ENCODE measurements around the gene GALNT2.

The GALNT2 gene

GRCh38 chr1:230149751-230150584, 82.9 kb downstream of the GALNT2 start:
- DNase-seq, result peak; percentile 81

GRCh38 chr1:230150615-230151014, 83.6 kb downstream of the GALNT2 start:
- no peak for DNase-seq

- no peak for DNase-seq
Observed at GRCh38 chr1:230151924-230152468, 85.0 kb downstream of the GALNT2 start.

GRCh38 chr1:230152999-230153398, 86.0 kb downstream of the GALNT2 start:
- DNase-seq, result peak; percentile 70

- peak; percentile 80 for DNase-seq
Observed at GRCh38 chr1:230153641-230154296, 86.7 kb downstream of the GALNT2 start.

GRCh38 chr1:230155021-230155420, 88.0 kb downstream of the GALNT2 start:
- no peak for DNase-seq

GRCh38 chr1:230156068-230156467, 89.0 kb downstream of the GALNT2 start:
- no peak for DNase-seq

- DNase-seq, result no peak
Observed at GRCh38 chr1:230156536-230156935, 89.5 kb downstream of the GALNT2 start.

- peak; percentile 77 for DNase-seq
Observed at GRCh38 chr1:230157420-230158390, 90.7 kb downstream of the GALNT2 start.

GRCh38 chr1:230158415-230159291, 91.6 kb downstream of the GALNT2 start:
- DNase-seq, result no peak

- no peak for DNase-seq
Observed at GRCh38 chr1:230159580-230159979, 92.5 kb downstream of the GALNT2 start.

GRCh38 chr1:230160957-230161771, 94.1 kb downstream of the GALNT2 start:
- peak; percentile 78 for DNase-seq

GRCh38 chr1:230163205-230163604, 96.2 kb downstream of the GALNT2 start:
- DNase-seq, result no peak

- no peak for DNase-seq
Observed at GRCh38 chr1:230163719-230164118, 96.7 kb downstream of the GALNT2 start.

GRCh38 chr1:230165536-230165935, 98.5 kb downstream of the GALNT2 start:
- DNase-seq, result no peak

- DNase-seq, result no peak
Observed at GRCh38 chr1:230166366-230167132, 99.5 kb downstream of the GALNT2 start.

- peak; percentile 88 for DNase-seq
Observed at GRCh38 chr1:230167419-230167852, 100.4 kb downstream of the GALNT2 start.

GRCh38 chr1:230169454-230170152, 102.6 kb downstream of the GALNT2 start:
- no peak for DNase-seq

- DNase-seq, result no peak
Observed at GRCh38 chr1:230170153-230170547, 103.1 kb downstream of the GALNT2 start.

Measured in hematopoietic multipotent progenitor cell treated with erythropoietin and hydrocortisone succinate and interleukin-3 and kit ligand, for 6 days (in vitro differentiated cells).